ENCODE data around the gene ATAD3A.
"Not testable (repeated sequence)": the region's sequence is repeated elsewhere in the genome, so short reads cannot be mapped to it uniquely, and the experiment has no call there.

ATAD3A gene

GRCh38 chr1:1556961-1557360 lies 45.0 kb downstream of the ATAD3A start:
- FAIRE-seq = not testable (repeated sequence)

- not testable (repeated sequence) for FAIRE-seq
Measured at GRCh38 chr1:1557688-1558087, 45.7 kb downstream of the ATAD3A start.

GRCh38 chr1:1558591-1558990 lies 46.6 kb downstream of the ATAD3A start:
- FAIRE-seq = no peak

- no peak for FAIRE-seq
Measured at GRCh38 chr1:1559066-1559465, 47.1 kb downstream of the ATAD3A start.

GRCh38 chr1:1560178-1560577 lies 48.2 kb downstream of the ATAD3A start:
- FAIRE-seq = no peak

- no peak for FAIRE-seq
Measured at GRCh38 chr1:1561801-1562470, 50.0 kb downstream of the ATAD3A start.

GRCh38 chr1:1562556-1563195 lies 50.7 kb downstream of the ATAD3A start:
- FAIRE-seq = no peak

GRCh38 chr1:1563688-1564087 lies 51.7 kb downstream of the ATAD3A start:
- no peak for FAIRE-seq

- FAIRE-seq = no peak
Measured at GRCh38 chr1:1564268-1564667, 52.3 kb downstream of the ATAD3A start.

GRCh38 chr1:1565340-1565739 lies 53.4 kb downstream of the ATAD3A start:
- FAIRE-seq = no peak

- FAIRE-seq = no peak
Measured at GRCh38 chr1:1567152-1567875, 55.4 kb downstream of the ATAD3A start.

GRCh38 chr1:1567891-1568291 lies 55.9 kb downstream of the ATAD3A start:
- no peak for FAIRE-seq

GRCh38 chr1:1569341-1569740 lies 57.4 kb downstream of the ATAD3A start:
- no peak for FAIRE-seq

- no peak for FAIRE-seq
Measured at GRCh38 chr1:1573843-1574720, 62.1 kb downstream of the ATAD3A start.

GRCh38 chr1:1574721-1575537 lies 63.0 kb downstream of the ATAD3A start, which contains the start of gene SSU72:
TSS of gene SSU72 (minus strand) at chr1:1574863. CDS start at chr1:1574557, 306 bp downstream.
- FAIRE-seq = no peak

- no peak for FAIRE-seq
Measured at GRCh38 chr1:1577367-1578011, 65.5 kb downstream of the ATAD3A start.

GRCh38 chr1:1578371-1578940 lies 66.5 kb downstream of the ATAD3A start:
- no peak for FAIRE-seq

GRCh38 chr1:1582585-1583346 lies 70.8 kb downstream of the ATAD3A start:
- no peak for FAIRE-seq

- FAIRE-seq = no peak
Measured at GRCh38 chr1:1583347-1584010, 71.5 kb downstream of the ATAD3A start.

All from G401.6 (cell line).